Measurements from ENCODE around the gene ABCA10.

Gene ABCA10

GRCh38 chr17:69130627-69131296 is 97.9 kb downstream of the ABCA10 start:
- DNase-seq (ENCODE audit: insufficient read length, low spot score) (no peak), FAIRE-seq (no peak)
- no peak for TF ChIP-seq CTCF (IDR thresholded peaks at IDR 0.05; ENCODE audit: insufficient read depth, missing control alignments)

GRCh38 chr17:69123626-69124025 is 105.0 kb downstream of the ABCA10 start:
- FAIRE-seq (no peak), DNase-seq (ENCODE audit: insufficient read length, low spot score) (no peak)
- no peak for TF ChIP-seq CTCF (IDR thresholded peaks at IDR 0.05; ENCODE audit: insufficient read depth, missing control alignments)

GRCh38 chr17:69122065-69122464 is 106.6 kb downstream of the ABCA10 start:
- DNase-seq (ENCODE audit: insufficient read length, low spot score) (no peak), FAIRE-seq (no peak)
- TF ChIP-seq CTCF (IDR thresholded peaks at IDR 0.05; ENCODE audit: insufficient read depth, missing control alignments): no peak

GRCh38 chr17:69117855-69118784 is 110.5 kb downstream of the ABCA10 start:
- DNase-seq (ENCODE audit: insufficient read length, low spot score) (no peak), FAIRE-seq (no peak)
- TF ChIP-seq CTCF (IDR thresholded peaks at IDR 0.05; ENCODE audit: insufficient read depth, missing control alignments): no peak

- DNase-seq (ENCODE audit: insufficient read length, low spot score): no peak
- no peak for TF ChIP-seq CTCF (IDR thresholded peaks at IDR 0.05; ENCODE audit: insufficient read depth, missing control alignments)
- no peak for FAIRE-seq
Observed at GRCh38 chr17:69111794-69112193, 116.8 kb downstream of the ABCA10 start.

- no peak for TF ChIP-seq CTCF (IDR thresholded peaks at IDR 0.05; ENCODE audit: insufficient read depth, missing control alignments)
- no peak for FAIRE-seq
- DNase-seq (ENCODE audit: insufficient read length, low spot score): no peak
Observed at GRCh38 chr17:69105907-69106730, 122.5 kb downstream of the ABCA10 start.
